ENCODE data around the gene ADCY9. TPM values are rescaled to one million over a fixed set of nuclear protein-coding genes. Genes with fewer than 3 reads are reported as not detected.

ADCY9 gene
- total RNA-seq, 1 donor from 2014 or later = 11.4 TPM

DNA sequence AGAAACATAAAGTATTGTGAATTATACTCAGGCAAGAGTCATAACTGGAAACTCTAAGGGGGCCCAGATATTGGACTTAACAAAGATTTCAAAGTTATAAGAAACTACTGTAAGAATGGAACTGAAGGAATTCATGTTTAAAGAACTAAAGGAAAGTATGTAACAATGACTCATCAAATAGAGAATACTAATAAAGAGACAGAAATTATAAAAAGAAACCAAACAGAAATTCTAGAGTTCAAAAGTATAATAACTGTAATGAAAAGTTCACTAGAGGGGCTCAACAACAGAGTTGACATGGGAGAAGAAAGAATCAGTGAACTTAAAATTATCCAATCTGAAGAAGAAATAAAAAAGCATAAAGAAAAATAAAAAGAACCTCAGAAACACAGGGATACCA, 55.4 kb downstream of the ADCY9 start:
- Mint-ChIP-seq H3K4me1 (ENCODE audit: low read depth, unreplicated experiment) (peaks cover 2% of the 10 kb centered on the region), H3K27me3 (ENCODE audit: low read depth, unreplicated experiment) (no peaks in the 10 kb centered on the region), H3K36me3 (ENCODE audit: low read depth, unreplicated experiment) (peaks cover 15% of the 10 kb centered on the region), H3K9me3 (ENCODE audit: unreplicated experiment) (peaks cover 22% of the 10 kb centered on the region), H3K27ac (ENCODE audit: unreplicated experiment) (no peak overlapping the region), H3K4me3 (ENCODE audit: unreplicated experiment) (no peak overlapping the region)
- Histone ChIP-seq H3K79me2 (ENCODE audit: insufficient read depth, low read length) (no peaks in the 10 kb centered on the region), H3K36me3 (ENCODE audit: insufficient read depth, low read length) (no peaks in the 10 kb centered on the region), H4K20me1 (ENCODE audit: insufficient read depth, low read length) (no peaks in the 10 kb centered on the region), H3K9ac (ENCODE audit: low read length) (no peak overlapping the region), H3K4me1 (ENCODE audit: insufficient read depth, low read length) (no peaks in the 10 kb centered on the region), H3K9me3 (ENCODE audit: insufficient read depth, low read depth, low read length) (no peaks in the 10 kb centered on the region), H2AFZ (ENCODE audit: low read depth, low read length) (no peak overlapping the region), H3K4me3 (ENCODE audit: insufficient read depth, low read depth, low read length) (no peak overlapping the region), H3K27ac (ENCODE audit: low read depth, low read length) (no peak overlapping the region), H3K27me3 (ENCODE audit: insufficient read depth, low read length) (no peaks in the 10 kb centered on the region), H3K4me2 (ENCODE audit: low read length) (no peak overlapping the region)
- FAIRE-seq (no peak), DNase-seq (ENCODE audit: low read depth) (no peak)
- TF ChIP-seq EZH2 (IDR thresholded peaks at IDR 0.05; ENCODE audit: insufficient read depth, low read length) = no peak
- TF ChIP-seq, protein P1, sequence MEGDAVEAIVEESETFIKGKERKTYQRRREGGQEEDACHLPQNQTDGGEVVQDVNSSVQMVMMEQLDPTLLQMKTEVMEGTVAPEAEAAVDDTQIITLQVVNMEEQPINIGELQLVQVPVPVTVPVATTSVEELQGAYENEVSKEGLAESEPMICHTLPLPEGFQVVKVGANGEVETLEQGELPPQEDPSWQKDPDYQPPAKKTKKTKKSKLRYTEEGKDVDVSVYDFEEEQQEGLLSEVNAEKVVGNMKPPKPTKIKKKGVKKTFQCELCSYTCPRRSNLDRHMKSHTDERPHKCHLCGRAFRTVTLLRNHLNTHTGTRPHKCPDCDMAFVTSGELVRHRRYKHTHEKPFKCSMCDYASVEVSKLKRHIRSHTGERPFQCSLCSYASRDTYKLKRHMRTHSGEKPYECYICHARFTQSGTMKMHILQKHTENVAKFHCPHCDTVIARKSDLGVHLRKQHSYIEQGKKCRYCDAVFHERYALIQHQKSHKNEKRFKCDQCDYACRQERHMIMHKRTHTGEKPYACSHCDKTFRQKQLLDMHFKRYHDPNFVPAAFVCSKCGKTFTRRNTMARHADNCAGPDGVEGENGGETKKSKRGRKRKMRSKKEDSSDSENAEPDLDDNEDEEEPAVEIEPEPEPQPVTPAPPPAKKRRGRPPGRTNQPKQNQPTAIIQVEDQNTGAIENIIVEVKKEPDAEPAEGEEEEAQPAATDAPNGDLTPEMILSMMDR (IDR thresholded peaks at IDR 0.05; ENCODE audit: insufficient read depth, low read depth, low read length) = no peak

DNA sequence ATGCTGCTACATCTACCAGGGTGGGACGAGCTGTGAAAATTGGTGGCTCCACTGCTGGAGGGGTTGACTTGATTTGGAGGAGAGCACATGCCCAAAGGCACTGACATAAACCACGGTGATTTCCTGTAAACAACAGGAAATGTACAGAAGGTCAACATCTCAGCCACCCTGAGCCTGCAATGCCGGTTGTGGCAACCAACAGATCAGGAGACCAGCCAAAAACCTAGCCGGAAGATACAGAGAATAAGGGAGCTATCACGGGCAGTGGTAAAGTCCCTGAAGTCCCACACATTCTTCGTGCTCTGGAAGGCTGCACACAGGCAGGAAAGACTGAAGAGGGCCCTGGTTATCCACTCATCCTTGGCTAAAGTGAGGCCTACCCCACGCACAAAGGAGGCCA, 56.2 kb downstream of the ADCY9 start:
- no peaks in the 10 kb centered on the region for H4K20me1 ChIP-seq (ENCODE audit: insufficient read depth, low read length)
- peaks cover 2% of the 10 kb centered on the region for H3K4me1 Mint-ChIP-seq (ENCODE audit: low read depth, unreplicated experiment)
- H3K36me3 Mint-ChIP-seq (ENCODE audit: low read depth, unreplicated experiment) = peaks cover 13% of the 10 kb centered on the region
- FAIRE-seq (no peak), DNase-seq (ENCODE audit: low read depth) (no peak)
- H3K4me3 ChIP-seq (ENCODE audit: insufficient read depth, low read depth, low read length) = no peak overlapping the region
- no peak overlapping the region for H3K4me2 ChIP-seq (ENCODE audit: low read length)
- peaks cover 19% of the 10 kb centered on the region for H3K9me3 Mint-ChIP-seq (ENCODE audit: unreplicated experiment)
- no peak overlapping the region for H3K4me3 Mint-ChIP-seq (ENCODE audit: unreplicated experiment)
- no peak overlapping the region for H3K27ac Mint-ChIP-seq (ENCODE audit: unreplicated experiment)
- no peaks in the 10 kb centered on the region for H3K27me3 ChIP-seq (ENCODE audit: insufficient read depth, low read length)
- no peaks in the 10 kb centered on the region for H3K79me2 ChIP-seq (ENCODE audit: insufficient read depth, low read length)
- no peaks in the 10 kb centered on the region for H3K36me3 ChIP-seq (ENCODE audit: insufficient read depth, low read length)
- no peak overlapping the region for H2AFZ ChIP-seq (ENCODE audit: low read depth, low read length)
- no peak overlapping the region for H3K27ac ChIP-seq (ENCODE audit: low read depth, low read length)
- no peak overlapping the region for H3K9ac ChIP-seq (ENCODE audit: low read length)
- no peaks in the 10 kb centered on the region for H3K4me1 ChIP-seq (ENCODE audit: insufficient read depth, low read length)
- H3K9me3 ChIP-seq (ENCODE audit: insufficient read depth, low read depth, low read length) = no peaks in the 10 kb centered on the region
- H3K27me3 Mint-ChIP-seq (ENCODE audit: low read depth, unreplicated experiment) = no peaks in the 10 kb centered on the region
- TF ChIP-seq EZH2 (IDR thresholded peaks at IDR 0.05; ENCODE audit: insufficient read depth, low read length) = no peak
- TF ChIP-seq, protein P1 (IDR thresholded peaks at IDR 0.05; ENCODE audit: insufficient read depth, low read depth, low read length) = no peak

DNA sequence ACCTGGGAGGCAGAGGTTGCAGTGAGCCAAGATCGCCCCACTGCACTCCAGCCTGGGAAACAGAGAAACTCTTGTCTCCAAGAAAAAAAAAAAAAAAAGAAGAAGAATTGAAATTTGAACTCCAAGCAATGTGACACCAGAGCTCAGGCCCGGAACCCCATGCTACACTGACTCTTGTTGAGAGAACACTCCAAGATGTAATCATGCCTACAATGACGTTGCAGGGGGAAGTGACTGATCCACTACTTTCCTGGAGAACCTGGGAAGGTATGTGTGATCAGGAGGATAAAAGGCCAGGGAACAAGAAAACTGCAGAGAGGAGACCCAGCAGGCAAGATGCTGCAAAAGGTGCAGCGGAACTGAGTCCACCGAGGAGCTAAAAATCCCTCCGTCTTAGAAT, 57.9 kb downstream of the ADCY9 start:
- no peak for TF ChIP-seq EZH2 (IDR thresholded peaks at IDR 0.05; ENCODE audit: insufficient read depth, low read length)
- TF ChIP-seq, protein P1 (IDR thresholded peaks at IDR 0.05; ENCODE audit: insufficient read depth, low read depth, low read length) = no peak
- no peaks in the 10 kb centered on the region for H3K79me2 ChIP-seq (ENCODE audit: insufficient read depth, low read length)
- DNase-seq (ENCODE audit: low read depth) (no peak), FAIRE-seq (no peak)
- H3K4me1 ChIP-seq (ENCODE audit: insufficient read depth, low read length) = peaks cover 8% of the 10 kb centered on the region
- H3K27me3 ChIP-seq (ENCODE audit: insufficient read depth, low read length) = no peaks in the 10 kb centered on the region
- no peaks in the 10 kb centered on the region for H3K36me3 ChIP-seq (ENCODE audit: insufficient read depth, low read length)
- H3K4me3 ChIP-seq (ENCODE audit: insufficient read depth, low read depth, low read length) = no peak overlapping the region
- peaks cover 9% of the 10 kb centered on the region for H3K36me3 Mint-ChIP-seq (ENCODE audit: low read depth, unreplicated experiment)
- H3K9ac ChIP-seq (ENCODE audit: low read length) = no peak overlapping the region
- no peak overlapping the region for H3K27ac Mint-ChIP-seq (ENCODE audit: unreplicated experiment)
- no peaks in the 10 kb centered on the region for H3K9me3 ChIP-seq (ENCODE audit: insufficient read depth, low read depth, low read length)
- H4K20me1 ChIP-seq (ENCODE audit: insufficient read depth, low read length) = no peaks in the 10 kb centered on the region
- H3K4me3 Mint-ChIP-seq (ENCODE audit: unreplicated experiment) = no peak overlapping the region
- H3K9me3 Mint-ChIP-seq (ENCODE audit: unreplicated experiment) = peaks cover 15% of the 10 kb centered on the region
- H2AFZ ChIP-seq (ENCODE audit: low read depth, low read length) = no peak overlapping the region
- no peak overlapping the region for H3K27ac ChIP-seq (ENCODE audit: low read depth, low read length)
- H3K27me3 Mint-ChIP-seq (ENCODE audit: low read depth, unreplicated experiment) = no peaks in the 10 kb centered on the region
- no peak overlapping the region for H3K4me2 ChIP-seq (ENCODE audit: low read length)
- peaks cover 10% of the 10 kb centered on the region for H3K4me1 Mint-ChIP-seq (ENCODE audit: low read depth, unreplicated experiment)

Measured in astrocyte (in vitro differentiated cells and primary cell).